Activated gamma-delta T cell treated with Interleukin-2 at 50 U/mL for 16 hours (primary cell): ENCODE data around the gene PRPS1L1.

ENCODE experiments used
- DNase-seq: peaks from one replicate; pipeline ENCODE4 v3.0.0-alpha.2; 2020

PRPS1L1 gene

DNA sequence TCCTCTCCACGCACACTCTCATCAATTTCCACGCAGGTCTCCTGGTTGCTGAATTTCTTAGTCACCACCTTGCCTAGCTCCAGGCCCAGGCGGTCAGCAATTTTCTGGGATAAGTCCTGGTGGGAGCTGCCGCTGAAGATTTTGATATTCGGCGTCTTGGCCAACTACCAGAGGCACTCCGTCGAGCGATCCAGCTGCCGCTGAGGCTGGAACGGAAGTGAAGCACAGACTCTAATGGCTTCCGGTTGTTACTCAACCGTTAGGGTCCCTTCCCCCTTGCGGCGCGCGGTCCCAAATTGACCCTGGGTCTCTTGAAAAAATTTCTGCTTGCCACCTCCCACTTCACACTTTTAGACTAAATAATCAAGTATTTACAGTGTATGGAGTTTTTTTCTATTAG is at the start of gene PRPS1L1:
Gene PRPS1L1 (minus strand): TSS at position 219 of the 400 bp plus-strand sequence.
- no peak for DNase-seq

- DNase-seq = no peak
Observed at GRCh38 chr7:18076461-18076860, 48.8 kb upstream of the PRPS1L1 start.

GRCh38 chr7:18068745-18069144 is 41.1 kb upstream of the PRPS1L1 start:
- DNase-seq = no peak

GRCh38 chr7:18064242-18064838 is 36.7 kb upstream of the PRPS1L1 start:
- DNase-seq = no peak

- no peak for DNase-seq
Observed at GRCh38 chr7:18063149-18063901, 35.7 kb upstream of the PRPS1L1 start.

- DNase-seq = no peak
Observed at GRCh38 chr7:18059171-18059570, 31.5 kb upstream of the PRPS1L1 start.

- DNase-seq = no peak
Observed at GRCh38 chr7:18053941-18054340, 26.3 kb upstream of the PRPS1L1 start.

DNA sequence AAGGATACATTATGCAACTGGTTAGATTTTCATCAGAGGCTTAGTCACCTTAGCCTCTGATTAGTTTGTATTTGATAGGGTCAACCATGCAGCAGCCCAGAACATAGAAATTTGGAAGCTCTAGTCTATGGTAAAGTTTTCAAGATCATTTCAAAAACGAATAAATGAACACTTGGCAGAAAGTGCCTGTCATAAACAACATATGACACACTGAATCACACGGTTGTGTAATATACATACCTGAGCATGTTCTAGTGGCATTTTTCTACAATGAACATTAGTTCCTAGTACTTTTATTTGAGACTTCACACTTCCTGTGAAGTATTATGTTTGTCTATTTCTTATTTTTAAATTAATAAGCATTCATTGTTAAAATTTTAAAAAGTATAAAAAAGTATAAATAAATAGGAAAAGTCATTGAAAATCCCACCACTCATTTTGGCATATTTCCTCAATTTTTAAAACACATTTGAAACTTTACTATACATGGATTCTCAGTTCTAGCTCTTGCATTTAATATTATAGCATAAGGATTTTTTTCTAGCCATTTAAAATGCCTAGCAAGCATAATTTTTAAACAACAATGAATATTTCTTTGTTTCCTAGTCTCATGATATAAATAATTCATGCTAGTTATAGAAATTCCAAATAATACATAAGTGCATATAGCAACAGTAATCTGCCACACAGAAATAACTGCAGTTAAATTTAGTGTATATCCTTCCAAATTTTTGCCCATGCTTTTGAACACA is 25.7 kb upstream of the PRPS1L1 start:
- no peak for DNase-seq

DNA sequence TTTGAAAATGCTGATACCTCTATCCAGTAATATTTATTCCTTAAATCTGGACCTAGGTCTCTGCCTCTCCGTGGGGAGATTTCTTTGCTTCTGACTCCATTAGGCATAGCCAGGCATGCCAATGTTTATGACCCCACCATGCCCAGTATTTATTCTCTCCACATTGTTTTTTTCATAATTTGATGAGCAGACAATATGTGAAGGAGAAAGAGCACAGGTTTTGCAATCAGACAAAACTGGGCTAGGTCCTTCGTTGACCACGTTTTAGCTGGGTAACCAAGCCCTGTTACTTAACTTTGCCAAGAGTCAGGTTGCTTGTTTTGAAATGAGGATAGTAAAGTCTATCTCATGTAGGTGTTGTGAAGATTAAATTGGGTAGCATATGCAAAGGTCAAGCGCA is 21.6 kb upstream of the PRPS1L1 start:
- DNase-seq = no peak

GRCh38 chr7:18046601-18047000 is 19.0 kb upstream of the PRPS1L1 start:
- DNase-seq = no peak

DNA sequence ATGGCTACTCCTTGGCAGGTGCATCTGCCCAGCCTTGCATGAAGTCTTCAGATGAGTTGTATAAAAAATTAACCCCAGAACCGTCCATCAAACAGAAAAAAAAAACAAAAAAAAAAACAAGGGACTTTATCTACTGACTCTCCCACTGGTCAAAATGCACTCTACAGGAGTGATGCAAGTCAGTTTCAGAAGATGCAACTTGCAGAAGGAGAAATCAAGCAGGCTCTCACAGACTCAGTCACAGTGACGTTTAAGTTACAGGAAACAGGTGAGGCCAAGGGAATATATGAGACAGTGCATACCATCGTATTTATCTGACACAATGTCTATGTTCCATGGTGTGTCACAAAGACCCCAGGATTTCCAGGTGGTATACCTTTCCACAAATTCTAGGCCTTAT is 17.5 kb upstream of the PRPS1L1 start:
- no peak for DNase-seq

- DNase-seq = no peak
Observed at GRCh38 chr7:18041191-18041590, 13.5 kb upstream of the PRPS1L1 start.

DNA sequence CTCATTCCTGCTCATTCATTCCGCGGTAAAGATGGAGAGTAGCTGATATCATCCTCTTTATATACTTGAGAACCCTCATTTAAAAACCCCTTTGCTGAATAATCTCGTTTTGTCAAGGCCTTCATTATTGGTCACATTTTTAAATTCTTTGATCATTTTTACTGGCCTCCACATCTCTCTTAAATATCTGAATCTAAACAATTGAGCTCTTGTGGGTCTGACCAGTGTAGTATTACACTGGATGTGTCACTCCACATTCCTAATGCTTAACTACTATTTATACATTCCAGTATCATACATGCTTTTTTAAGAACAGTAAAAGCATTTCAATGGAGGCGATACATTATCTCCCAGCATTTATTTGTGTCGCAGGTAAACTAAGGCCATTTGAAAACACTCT is 12.6 kb upstream of the PRPS1L1 start:
- no peak for DNase-seq

GRCh38 chr7:18038382-18038781 is 10.7 kb upstream of the PRPS1L1 start:
- no peak for DNase-seq

- DNase-seq = no peak
Observed at GRCh38 chr7:18037609-18038008, 10.0 kb upstream of the PRPS1L1 start.

DNA sequence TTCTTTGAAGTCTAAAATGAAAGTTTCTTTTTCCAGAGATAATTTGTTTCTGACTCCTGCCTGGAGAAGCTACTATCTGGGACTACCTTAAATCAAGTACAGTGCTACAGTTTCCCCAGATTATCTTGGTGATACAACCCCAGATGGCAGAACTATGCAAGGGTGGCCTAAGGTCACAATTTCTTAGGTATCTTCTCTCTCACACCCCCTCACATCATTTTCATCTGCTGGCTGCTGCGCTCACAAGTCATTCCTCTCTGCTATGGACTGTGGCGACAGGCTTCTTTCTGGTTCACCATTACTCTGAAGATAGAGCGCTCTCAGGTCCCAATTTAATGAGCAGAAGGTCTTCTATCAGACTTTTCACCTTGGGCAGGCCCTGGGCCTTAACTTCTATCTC is 9.1 kb upstream of the PRPS1L1 start:
- no peak for DNase-seq

DNA sequence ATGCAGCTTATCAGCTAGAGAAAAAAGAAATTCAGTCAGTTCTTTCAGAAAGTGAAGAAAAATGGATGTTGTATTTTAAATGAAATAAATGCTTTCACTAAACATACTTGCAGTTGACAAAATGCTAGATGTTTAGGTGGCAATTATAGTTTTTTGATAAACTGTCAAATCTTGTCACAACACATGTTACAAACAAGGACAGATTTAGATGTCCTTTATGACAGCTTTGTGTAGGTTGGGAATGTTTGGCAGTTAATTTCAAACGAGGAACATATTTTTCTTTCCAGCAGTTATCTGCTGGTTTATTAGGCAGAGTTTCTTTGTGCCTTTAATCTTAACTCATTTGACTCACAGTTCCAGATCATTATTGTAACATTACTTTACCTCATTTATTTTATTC is 3.1 kb upstream of the PRPS1L1 start:
- no peak for DNase-seq

- no peak for DNase-seq
Observed at GRCh38 chr7:18020138-18020715, 7.4 kb downstream of the PRPS1L1 start.

DNA sequence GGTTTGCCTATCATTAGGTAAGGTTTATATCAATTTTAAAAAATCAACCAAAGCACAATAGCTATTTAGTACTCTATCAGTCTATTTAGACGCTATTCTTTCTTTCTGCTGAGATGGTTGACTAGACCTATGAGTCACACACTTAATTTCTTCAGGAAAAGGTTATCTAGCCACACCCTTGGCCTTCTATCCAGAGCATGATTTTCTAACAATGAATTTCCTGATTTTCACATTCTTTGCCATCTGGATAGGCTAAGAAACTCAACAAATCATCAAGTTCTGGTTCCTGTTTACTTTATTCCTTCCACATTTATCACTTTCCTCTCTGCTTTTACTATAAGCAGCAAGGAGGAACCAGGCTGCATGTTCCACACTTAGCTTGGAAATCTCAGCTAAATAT is 8.1 kb downstream of the PRPS1L1 start:
- DNase-seq = no peak

- DNase-seq = no peak
Observed at GRCh38 chr7:18018296-18019215, 9.1 kb downstream of the PRPS1L1 start.

DNA sequence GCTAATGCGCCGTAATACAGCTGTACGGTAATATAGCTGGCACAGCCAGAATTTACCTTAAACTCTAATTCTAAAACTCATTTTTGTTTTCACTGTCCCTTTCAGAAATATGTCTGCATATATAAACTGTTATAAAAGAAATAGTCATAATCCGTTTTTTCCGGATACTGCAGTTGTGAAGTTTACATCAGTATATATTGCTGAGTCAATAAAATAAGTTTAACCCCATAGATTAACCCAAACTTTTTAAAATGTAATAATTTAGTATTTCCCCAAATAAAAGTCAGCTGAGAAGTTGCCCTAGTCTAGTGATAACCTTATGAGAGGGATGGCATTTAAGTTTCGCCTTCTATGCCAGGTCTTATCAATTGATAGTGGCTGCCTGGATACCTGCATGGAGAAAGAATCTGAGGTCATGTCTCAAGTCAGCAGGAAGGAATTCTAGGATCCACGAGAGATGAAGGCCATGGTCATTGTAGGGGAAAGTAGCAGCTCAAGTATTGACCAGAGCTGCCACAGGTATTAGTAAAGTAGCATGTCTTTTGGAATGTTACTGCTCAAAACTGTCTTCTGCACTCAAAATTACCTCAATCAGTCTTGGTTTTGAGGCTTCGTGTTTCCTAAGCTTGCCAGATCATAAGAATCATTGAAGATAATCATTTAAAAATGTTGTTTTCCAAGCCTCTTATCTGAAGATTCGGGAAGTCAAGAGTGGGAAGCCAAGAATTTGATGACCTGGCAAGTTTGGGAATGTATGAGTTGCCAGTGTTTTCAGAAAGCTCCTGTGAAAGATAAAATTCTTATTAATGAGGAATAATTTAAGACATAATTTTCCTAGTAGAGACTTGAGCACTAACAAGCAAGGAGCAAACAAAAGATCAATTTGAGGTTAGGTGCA is 10.8 kb downstream of the PRPS1L1 start:
- DNase-seq = no peak

DNA sequence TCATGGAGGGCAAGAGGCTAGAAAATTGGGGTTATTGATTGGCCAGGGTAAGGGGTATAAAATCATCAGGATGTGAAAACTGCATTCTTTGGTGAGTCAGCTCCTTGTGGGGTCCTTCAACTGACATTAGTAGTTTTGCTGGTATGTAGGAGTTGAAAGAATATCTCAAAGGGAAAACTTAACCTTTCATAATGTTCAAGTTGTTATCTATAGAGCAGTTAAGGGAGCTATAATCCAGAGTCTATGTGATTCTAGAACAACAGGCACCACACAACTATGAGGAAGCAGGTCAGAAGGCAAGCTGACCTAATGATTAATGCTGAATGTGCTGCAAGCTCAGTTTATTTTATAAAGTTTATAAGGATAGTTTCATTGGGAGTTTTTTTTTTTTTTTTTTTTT is 13.7 kb downstream of the PRPS1L1 start:
- DNase-seq = no peak
